SK-N-SH treated with all-trans-retinoic acid at 6 μM for 48 hours (cell line): ENCODE results near the gene POLR2H.

ENCODE experiments used
- ATAC-seq: fragments of 200-7000 bp; cut with Tn5 transposase; 3 replicates; pipeline ENCODE4 v1.9.1; 2020; ENCODE audit warnings: mild to moderate bottlenecking, moderate library complexity
- ARNTL ChIP-seq: fragments of 450-650 bp; formaldehyde crosslinking; IDR thresholded peaks from 2 replicates; pipeline ENCODE4 v1.5.0; 2020; ENCODE audit warnings: low read depth, mild to moderate bottlenecking, moderate library complexity, borderline replicate concordance
- BACH2 ChIP-seq: fragments of 250-450 bp; sonication (Bioruptor Pico); IDR thresholded peaks from 2 replicates; pipeline ENCODE4 v1.9.0; 2021; ENCODE audit warnings: mild to moderate bottlenecking, borderline replicate concordance
- CSDC2 ChIP-seq: fragments of 250-450 bp; sonication (Bioruptor Pico); IDR thresholded peaks from 2 replicates; pipeline ENCODE4 v1.5.0; 2020; ENCODE audit warnings: mild to moderate bottlenecking, moderate library complexity
- ESRRG ChIP-seq: fragments of 250-450 bp; sonication (Bioruptor Pico); IDR thresholded peaks from 2 replicates; pipeline ENCODE4 v1.6.1; 2021; ENCODE audit warnings: mild to moderate bottlenecking
- GLIS3 ChIP-seq: fragments of 250-450 bp; sonication (Bioruptor Pico); IDR thresholded peaks from 2 replicates; pipeline ENCODE4 v1.5.0; 2020; ENCODE audit warnings: mild to moderate bottlenecking, moderate library complexity
- ISL1 ChIP-seq: fragments of 250-450 bp; sonication (Bioruptor Pico); IDR thresholded peaks from 2 replicates; pipeline ENCODE4 v2.1.2; 2022; ENCODE audit warnings: mild to moderate bottlenecking, moderate library complexity
- OSR1 ChIP-seq: fragments of 250-450 bp; sonication (Bioruptor Pico); IDR thresholded peaks from 2 replicates; pipeline ENCODE4 v1.8.0; 2022; ENCODE audit warnings: moderate library complexity, mild to moderate bottlenecking, inconsistent platforms
- PATZ1 ChIP-seq: fragments of 250-450 bp; sonication (Bioruptor Pico); IDR thresholded peaks from 2 replicates; pipeline ENCODE4 v1.8.0; 2020; ENCODE audit warnings: mild to moderate bottlenecking, moderate library complexity, borderline replicate concordance
- PPARA ChIP-seq: fragments of 250-450 bp; sonication (Bioruptor Pico); IDR thresholded peaks from 2 replicates; pipeline ENCODE4 v1.5.0; 2020; ENCODE audit warnings: mild to moderate bottlenecking, borderline replicate concordance
- SNAI2 ChIP-seq: fragments of 250-450 bp; sonication (Bioruptor Pico); IDR thresholded peaks from 2 replicates; pipeline ENCODE4 v1.5.0; 2020; ENCODE audit warnings: mild to moderate bottlenecking, moderate library complexity
- TCF4 ChIP-seq: fragments of 250-450 bp; sonication (Bioruptor Pico); IDR thresholded peaks from 2 replicates; pipeline ENCODE4 v1.8.0; 2021; ENCODE audit warnings: mild to moderate bottlenecking, moderate library complexity, borderline replicate concordance
- TOX ChIP-seq: fragments of 250-450 bp; sonication (Bioruptor Pico); IDR thresholded peaks from 2 replicates; pipeline ENCODE4 v1.8.0; 2021; ENCODE audit warnings: mild to moderate bottlenecking, moderate library complexity, borderline replicate concordance
- TSHZ2 ChIP-seq: fragments of 250-450 bp; sonication (Bioruptor Pico); IDR thresholded peaks from 2 replicates; pipeline ENCODE4 v1.5.0; 2020; ENCODE audit warnings: mild to moderate bottlenecking, moderate library complexity
- ZC3H10 ChIP-seq: fragments of 250-450 bp; sonication (Bioruptor Pico); IDR thresholded peaks from 2 replicates; pipeline ENCODE4 v1.5.1; 2021; ENCODE audit warnings: mild to moderate bottlenecking, moderate library complexity
- ZFP30 ChIP-seq: fragments of 450-650 bp; formaldehyde crosslinking; IDR thresholded peaks from 2 replicates; pipeline ENCODE4 v1.5.0; 2022; ENCODE audit warnings: mild to moderate bottlenecking, moderate library complexity
- ZNF70 ChIP-seq: fragments of 450-650 bp; formaldehyde crosslinking; IDR thresholded peaks from 2 replicates; pipeline ENCODE4 v1.5.0; 2020; ENCODE audit warnings: mild to moderate bottlenecking, moderate library complexity
- ZNF8 ChIP-seq: fragments of 450-650 bp; formaldehyde crosslinking; IDR thresholded peaks from 2 replicates; pipeline ENCODE4 v1.5.0; 2020; ENCODE audit warnings: mild to moderate bottlenecking, moderate library complexity
- TF ChIP-seq, protein P1 (sequence below): fragments of 250-450 bp; sonication (Bioruptor Pico); IDR thresholded peaks from 2 replicates; pipeline ENCODE4 v1.8.0; 2021; ENCODE audit warnings: low read depth, mild to moderate bottlenecking, moderate library complexity, borderline replicate concordance
- TF ChIP-seq, protein P2 (sequence below): fragments of 250-450 bp; sonication (Bioruptor Pico); IDR thresholded peaks from 2 replicates; pipeline ENCODE4 v1.5.1; 2021; ENCODE audit warnings: mild to moderate bottlenecking, moderate library complexity
- TF ChIP-seq, protein P3 (sequence below): fragments of 250-450 bp; sonication (Bioruptor Pico); IDR thresholded peaks from 2 replicates; pipeline ENCODE4 v1.5.1; 2020; ENCODE audit warnings: low read depth, mild to moderate bottlenecking, moderate library complexity

Gene POLR2H

DNA sequence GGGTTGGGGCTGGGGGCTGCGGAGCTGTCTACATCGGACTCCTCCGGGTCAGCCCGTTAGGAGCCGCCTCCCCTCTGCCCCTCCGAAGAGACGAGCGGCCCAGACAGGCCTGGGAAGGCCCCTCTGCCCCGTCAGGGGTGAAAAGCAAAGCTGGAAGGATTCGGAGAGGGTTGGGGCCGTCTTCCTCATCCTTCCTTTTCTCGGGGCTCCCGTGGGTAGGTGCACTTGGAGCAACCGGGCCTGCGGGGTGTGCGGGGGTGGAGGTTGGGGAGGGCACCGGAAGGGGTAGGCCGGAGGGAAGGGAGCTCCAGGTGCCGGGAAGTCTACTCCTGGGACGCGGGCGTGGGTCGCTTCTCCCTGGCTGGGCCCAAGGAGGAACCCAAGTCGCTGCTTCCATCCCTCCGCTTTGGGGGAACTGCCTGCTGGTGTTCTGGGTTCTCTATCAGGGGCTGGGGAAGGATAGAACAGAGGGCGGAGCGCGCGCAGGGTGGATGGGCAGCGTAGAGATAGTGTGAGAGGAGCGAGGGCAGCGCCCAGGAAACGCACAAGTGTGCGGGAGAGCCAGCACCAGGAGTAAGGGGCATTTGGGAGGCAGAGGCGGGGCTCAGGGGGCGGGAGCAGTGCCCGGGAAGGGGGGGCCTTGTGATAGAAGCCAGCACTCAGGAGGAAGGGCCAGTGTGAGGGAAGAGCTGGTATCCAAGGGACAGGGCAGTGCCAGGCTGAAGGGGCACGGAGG lies 590 bp downstream of the POLR2H start:
- TF ChIP-seq TOX (CRISPR knock-in tag) (no peak), GLIS3 (CRISPR knock-in tag) (no peak), ZNF8 (CRISPR knock-in tag) (no peak), SNAI2 (CRISPR knock-in tag) (no peak), CSDC2 (CRISPR knock-in tag) (no peak), ZC3H10 (CRISPR knock-in tag) (no peak), TCF4 (CRISPR knock-in tag) (no peak), ARNTL (CRISPR knock-in tag) (no peak), TSHZ2 (CRISPR knock-in tag) (no peak), BACH2 (CRISPR knock-in tag) (no peak), ZFP30 (CRISPR knock-in tag) (no peak), OSR1 (no peak), PATZ1 (CRISPR knock-in tag) (no peak), ESRRG (CRISPR knock-in tag) (no peak), ZNF70 (CRISPR knock-in tag) (no peak), PPARA (CRISPR knock-in tag) (no peak), ISL1 (no peak)
- TF ChIP-seq, protein P1, sequence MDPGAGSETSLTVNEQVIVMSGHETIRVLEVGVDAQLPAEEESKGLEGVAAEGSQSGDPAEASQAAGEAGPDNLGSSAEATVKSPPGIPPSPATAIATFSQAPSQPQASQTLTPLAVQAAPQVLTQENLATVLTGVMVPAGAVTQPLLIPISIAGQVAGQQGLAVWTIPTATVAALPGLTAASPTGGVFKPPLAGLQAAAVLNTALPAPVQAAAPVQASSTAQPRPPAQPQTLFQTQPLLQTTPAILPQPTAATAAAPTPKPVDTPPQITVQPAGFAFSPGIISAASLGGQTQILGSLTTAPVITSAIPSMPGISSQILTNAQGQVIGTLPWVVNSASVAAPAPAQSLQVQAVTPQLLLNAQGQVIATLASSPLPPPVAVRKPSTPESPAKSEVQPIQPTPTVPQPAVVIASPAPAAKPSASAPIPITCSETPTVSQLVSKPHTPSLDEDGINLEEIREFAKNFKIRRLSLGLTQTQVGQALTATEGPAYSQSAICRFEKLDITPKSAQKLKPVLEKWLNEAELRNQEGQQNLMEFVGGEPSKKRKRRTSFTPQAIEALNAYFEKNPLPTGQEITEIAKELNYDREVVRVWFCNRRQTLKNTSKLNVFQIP (CRISPR knock-in tag) = no peak
- TF ChIP-seq, protein P2, sequence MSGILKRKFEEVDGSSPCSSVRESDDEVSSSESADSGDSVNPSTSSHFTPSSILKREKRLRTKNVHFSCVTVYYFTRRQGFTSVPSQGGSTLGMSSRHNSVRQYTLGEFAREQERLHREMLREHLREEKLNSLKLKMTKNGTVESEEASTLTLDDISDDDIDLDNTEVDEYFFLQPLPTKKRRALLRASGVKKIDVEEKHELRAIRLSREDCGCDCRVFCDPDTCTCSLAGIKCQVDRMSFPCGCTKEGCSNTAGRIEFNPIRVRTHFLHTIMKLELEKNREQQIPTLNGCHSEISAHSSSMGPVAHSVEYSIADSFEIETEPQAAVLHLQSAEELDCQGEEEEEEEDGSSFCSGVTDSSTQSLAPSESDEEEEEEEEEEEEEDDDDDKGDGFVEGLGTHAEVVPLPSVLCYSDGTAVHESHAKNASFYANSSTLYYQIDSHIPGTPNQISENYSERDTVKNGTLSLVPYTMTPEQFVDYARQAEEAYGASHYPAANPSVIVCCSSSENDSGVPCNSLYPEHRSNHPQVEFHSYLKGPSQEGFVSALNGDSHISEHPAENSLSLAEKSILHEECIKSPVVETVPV (CRISPR knock-in tag) = no peak
- TF ChIP-seq, protein P3, sequence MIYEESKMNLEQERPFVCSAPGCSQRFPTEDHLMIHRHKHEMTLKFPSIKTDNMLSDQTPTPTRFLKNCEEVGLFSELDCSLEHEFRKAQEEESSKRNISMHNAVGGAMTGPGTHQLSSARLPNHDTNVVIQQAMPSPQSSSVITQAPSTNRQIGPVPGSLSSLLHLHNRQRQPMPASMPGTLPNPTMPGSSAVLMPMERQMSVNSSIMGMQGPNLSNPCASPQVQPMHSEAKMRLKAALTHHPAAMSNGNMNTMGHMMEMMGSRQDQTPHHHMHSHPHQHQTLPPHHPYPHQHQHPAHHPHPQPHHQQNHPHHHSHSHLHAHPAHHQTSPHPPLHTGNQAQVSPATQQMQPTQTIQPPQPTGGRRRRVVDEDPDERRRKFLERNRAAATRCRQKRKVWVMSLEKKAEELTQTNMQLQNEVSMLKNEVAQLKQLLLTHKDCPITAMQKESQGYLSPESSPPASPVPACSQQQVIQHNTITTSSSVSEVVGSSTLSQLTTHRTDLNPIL (CRISPR knock-in tag) = no peak

GRCh38 chr3:184362668-184363546 lies 1.4 kb downstream of the POLR2H start:
- TF ChIP-seq BACH2 (CRISPR knock-in tag) (no peak), PATZ1 (CRISPR knock-in tag) (peak; percentile 41; the same call in 1 of the 2 replicates), SNAI2 (CRISPR knock-in tag) (0 out of 2 replicates have a peak, but pooled peaks have one; percentile 52)
- peak; percentile 76 for ATAC-seq

More for the DNA sequence above, 590 bp downstream of the POLR2H start:
- peak; percentile 61 for ATAC-seq
